Left colon (tissue), 2 donors: ENCODE data around the gene AMH. TPM values are rescaled to one million over a fixed set of nuclear protein-coding genes. Genes with fewer than 3 reads are reported as not detected.

Experiments
- ATAC-seq: fragments of 200-7000 bp; cut with Tn5 transposase; one replicate; pipeline ENCODE4 v1.9.1; 2020; ENCODE audit warnings: mild to moderate bottlenecking, moderate library complexity
- DNase-seq, 2 donors: peaks; one replicate each; pipeline ENCODE4 v3.0.0-alpha.2; 2020
- intact Hi-C, 2 donors: fragments of 100-400 bp; cut with DNase I in 1 of 2; cut with micrococcal nuclease in 1 of 2; formaldehyde crosslinking; loops; one replicate each; pipeline versions ENCODE4 v1.11.2 to v1.14.0; 2022; cut with DNase I, micrococcal nuclease
- microRNA-seq, 2 donors: library from miRNA; unstranded; fragments of <30 nt; microRNA quantifications; one replicate each; pipeline versions ENCODE4 v1.1.0 to v1.2.0, GENCODE V29; 2020
- total RNA-seq, 2 donors: library from RNA; stranded (reverse); fragmentation: NEBNext Ultra II Directional; extraction: Animal tissue kit (Norgen Biotek cat#: 25700); gene quantifications; one replicate each; pipeline ENCODE4 v1.2.1, GENCODE V29; 2021
- donor health status: DM: no; HTN: no; CAD: no.
- donor health status: DM: yes; HTN: yes; CAD: no.

The AMH gene
- total RNA-seq, 2 donors from 2014 or later = 1.6 to 1.7 TPM

DNA sequence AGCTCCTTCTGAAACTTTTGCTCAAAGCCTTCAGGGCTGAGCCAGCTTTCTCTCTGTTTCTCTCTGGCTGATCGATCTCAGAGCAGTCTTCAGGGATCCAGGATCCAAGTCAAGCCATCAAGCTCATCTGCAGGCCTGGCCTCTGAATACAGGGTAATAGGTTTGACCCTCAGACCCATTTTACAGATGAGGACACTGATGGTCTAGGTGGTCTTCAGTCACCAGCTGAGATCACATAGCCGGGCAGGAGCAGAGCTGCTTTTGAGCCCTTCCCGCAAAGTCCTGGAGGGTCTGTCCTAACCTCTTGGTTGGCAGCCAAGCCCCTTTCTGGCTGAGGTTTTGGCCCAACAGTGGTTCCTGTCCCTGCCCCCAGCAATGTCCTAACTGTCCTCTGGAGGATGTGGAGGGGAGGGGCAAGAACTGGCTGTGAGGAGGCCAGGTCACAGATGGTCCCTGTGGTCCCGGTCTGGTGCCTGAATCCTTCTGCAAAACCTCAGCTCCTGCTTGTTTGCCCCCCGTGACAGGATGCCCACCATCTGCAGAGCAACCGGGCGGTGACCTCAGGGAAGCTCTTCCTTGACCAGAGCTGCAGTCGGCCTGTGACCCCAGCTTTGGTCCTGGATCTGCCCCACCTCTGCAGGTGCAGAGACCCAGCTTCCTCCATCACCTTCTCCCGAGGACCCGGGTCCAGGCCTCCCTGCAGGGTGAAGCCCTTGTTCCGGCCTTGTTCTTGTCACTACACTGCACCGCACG is 38.6 kb downstream of the AMH start:
- no peak for DNase-seq
- intact Hi-C loops = no loop called here
- ATAC-seq = no peak

GRCh38 chr19:2288338-2288817 is 39.3 kb downstream of the AMH start:
- intact Hi-C loops = no loop called here
- ATAC-seq (no peak), DNase-seq (no peak)

DNA sequence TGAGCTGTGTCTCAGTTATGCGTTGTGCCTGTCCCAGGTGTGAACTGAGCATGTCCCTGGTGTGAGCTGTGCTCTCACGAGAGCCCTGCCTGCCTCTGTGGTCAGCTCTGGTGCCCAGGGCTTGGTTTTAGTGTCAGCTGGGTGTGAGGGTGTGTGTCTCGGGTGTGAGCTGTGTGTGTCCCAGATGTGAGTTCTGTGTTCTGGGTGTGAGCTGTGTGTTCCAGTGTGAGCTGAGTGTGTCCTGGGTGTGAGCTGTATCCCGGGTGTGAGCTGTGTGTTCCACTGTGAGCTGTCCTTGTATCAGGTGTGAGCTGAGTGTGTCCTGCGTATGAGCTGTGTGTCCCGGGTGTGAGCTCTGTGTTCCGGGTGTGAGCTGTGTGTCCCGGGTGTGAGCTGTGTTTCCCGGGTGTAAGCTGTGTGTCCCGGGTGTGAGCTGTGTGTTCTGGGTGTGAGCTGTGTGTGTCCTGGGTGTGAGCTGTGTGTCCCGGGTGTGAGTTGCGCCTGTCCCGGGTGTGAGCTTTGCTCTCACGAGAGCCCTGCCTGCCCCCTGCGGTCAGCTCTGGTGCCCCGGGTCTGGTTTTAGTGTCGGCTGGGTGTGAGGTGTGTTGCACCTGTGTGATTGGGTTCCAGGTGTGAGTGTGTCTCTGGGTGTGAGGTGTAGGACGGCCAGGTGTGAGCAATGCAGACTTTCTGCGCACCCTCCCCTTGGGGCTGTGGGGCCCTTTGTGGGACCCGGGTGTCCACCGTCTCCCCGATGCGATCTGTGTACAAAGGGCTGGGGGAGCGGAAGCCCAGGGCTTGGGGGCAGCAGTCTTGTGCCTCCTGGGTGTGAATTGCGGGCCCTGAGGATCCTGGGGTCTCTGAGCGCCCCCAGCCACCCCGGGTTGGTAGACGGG is 39.9 kb downstream of the AMH start:
- intact Hi-C loops = no loop called here
- ATAC-seq (no peak), DNase-seq (no peak)

DNA sequence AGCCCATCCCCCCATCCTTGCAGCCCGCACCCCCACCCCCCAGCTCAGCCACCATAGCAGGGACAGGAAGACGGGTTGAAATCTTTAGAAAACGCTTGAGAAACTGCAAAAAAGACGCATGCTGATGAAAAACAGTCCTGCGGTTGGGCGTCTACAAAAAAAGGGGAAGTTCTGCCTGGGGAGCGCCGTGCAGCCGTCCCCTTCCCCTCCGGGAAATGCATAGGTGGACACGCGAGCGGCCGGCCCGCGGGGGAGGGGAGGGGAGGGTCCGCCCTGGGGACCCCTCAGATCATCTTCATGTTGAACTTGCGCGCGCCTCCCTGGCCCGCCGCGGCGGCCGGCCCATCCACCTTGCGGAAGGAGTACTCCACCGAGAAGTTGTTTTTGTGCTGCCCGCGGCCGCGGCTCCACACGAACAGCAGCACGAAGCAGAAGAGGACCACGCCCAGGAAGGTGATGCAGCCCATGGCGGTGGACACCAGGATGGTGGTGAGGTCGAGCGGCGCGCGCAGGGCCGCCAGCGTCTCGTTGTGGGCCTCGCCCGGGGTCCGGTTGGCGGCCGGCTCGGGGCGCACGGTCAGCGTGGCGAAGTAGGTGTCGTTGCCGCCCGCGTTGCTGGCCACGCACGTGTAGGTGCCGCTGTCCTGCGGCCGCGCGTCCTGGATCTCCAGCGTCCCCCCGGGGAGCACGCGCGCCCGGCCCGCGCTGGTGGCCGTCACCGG is 40.8 kb downstream of the AMH start:
- DNase-seq (peak; percentile 45 to 51), ATAC-seq (peak; percentile 58)
- intact Hi-C loops = no loop called here

DNA sequence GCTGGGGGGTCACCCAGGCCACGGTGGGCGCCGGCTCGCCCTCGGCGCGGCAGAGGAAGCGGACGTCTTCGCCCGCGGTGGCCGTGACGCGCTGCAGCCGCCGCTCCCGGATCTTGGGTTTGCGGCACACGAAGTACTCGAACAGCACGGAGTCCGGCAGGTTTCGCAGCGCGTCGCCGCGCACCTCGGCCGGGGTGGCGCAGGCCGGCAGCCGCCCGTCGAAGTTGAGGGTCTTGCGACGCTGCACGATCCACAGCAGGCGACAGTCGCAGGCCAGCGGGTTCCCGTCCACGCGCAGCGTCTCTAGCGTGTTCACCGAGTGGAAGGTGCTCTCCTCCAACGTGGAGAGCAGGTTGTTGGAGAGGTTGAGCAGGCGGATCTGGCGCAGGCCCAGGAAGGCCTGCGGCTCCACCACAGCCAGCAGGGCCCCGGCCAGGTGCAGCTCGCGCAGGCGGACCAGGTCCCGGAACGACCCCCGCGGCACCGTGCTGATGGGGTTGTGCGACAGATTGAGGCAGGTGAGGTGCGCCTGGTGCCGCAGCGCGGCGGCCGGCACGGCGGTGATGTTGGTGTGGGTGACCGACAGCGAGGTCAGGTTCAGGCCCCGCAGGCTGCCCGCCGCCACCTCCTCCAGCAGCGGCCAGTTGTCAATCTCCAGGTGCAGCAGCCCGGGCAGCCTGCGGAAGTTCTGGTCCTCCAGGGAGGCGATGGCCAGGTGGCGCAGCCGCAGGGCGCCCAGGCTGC is 41.5 kb downstream of the AMH start:
- ATAC-seq (peak; percentile 25), DNase-seq (peak in 1 of 2 donors; percentile 23)
- intact Hi-C loops = no loop called here

DNA sequence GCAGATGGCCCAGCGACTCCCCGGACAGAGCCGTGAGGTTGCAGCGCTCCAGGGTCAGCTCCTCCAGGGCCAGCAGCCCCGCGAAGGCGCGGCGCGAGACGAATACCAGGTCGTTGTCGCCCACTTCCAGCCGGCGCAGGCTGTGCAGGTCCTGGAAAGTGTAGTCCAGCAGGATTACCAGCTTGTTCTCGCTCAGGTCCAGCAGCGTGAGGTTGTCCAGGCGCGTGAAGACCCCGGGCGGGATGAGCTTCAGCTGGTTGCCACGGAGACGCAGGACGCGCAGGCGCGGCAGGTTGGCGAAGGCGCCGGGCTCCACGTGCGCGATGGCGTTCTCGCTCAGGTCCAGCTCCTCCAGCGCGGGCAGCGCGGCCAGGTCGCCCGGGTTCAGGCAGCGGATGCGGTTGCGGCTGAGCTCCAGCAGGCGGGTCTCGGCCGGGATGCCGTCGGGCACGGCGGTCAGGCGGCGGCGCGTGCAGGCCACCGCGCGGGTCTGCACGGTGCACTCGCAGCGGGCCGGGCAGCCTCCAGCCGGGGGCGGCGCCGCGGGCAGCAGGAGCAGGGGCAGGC is 42.1 kb downstream of the AMH start:
- ATAC-seq (peak; percentile 5), DNase-seq (no peak)
- intact Hi-C loops = no loop called here

DNA sequence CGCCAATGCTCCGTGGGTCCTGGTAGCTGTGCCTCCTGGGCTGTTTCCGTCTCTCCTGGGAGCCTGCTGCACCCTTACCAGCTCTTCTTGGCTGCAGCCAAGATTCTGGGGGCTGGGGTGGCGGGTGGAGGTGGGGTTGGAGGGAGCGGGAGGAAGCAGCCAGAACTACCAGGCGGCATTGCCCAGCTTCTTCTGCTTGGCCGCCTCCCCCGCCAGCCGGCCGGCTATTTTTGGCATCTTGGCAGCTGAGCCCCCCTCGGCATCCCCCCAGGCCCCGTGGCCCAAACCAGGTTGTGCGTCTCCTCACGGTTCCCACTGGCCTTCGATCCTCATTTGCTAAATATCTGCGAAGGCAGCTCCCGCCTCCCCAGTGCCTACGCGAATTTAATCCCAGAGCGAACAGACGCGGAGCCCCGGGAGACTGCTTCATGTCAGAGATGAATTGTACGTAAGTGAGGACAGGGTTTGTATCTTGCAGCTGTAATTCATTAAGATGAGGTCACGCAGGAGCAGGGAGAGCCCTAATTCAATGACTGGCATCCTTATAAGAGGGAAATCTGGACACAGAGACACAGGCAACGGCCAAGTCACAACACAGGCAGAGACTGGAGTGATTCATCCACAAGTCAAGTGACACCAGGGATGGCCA is 45.7 kb downstream of the AMH start:
- intact Hi-C loops = no loop called here
- DNase-seq (no peak), ATAC-seq (peak; percentile 27)

- intact Hi-C loops = no loop called here
- no peak for ATAC-seq
Observed at GRCh38 chr19:2296141-2296540, 47.0 kb downstream of the AMH start.

DNA sequence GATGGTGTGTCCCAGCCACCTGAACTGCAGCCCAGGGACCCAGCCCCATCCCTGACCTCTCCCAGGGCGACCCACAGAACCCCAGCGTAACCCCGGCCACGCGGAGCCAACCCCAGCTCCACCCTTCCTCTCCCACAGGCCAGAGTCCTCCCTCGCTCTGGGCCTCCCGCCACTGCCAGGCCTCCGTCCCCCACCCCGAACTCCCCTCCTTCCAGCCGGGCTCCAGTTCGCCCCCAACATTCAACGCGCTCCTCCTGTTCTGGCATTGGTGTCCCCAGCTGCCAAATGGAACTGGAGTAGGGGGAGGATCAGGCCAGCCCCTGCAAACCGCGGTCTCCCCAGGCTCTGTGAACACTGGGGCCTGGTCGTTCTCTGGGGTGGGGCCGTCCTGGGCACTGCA is 51.4 kb downstream of the AMH start:
- no peak for ATAC-seq
- intact Hi-C loops = no loop called here
- DNase-seq = no peak

More at GRCh38 chr19:2296141-2296540, 47.0 kb downstream of the AMH start:
- no peak for DNase-seq

Small RNA genes within 50 kb of the gene (microRNA-seq; reads per million reads assigned to microRNA genes)
- 3.2 to 10.9 reads per million in 2 donors for gene MIR1227
- 0 reads per million in 2 donors for gene MIR4321

Other genes starting within 250 kb of the AMH start
- gene BTBD2, start 233.6 kb upstream of the AMH start, total RNA-seq = 10 to 100 TPM; 73.1 to 73.7 TPM
- gene MKNK2, start 198.1 kb upstream of the AMH start, total RNA-seq = 100 to 1,000 TPM; 242 to 319 TPM
- gene MOB3A, start 153.0 kb upstream of the AMH start, total RNA-seq = 10 to 100 TPM; 37.9 to 48.4 TPM
- gene IZUMO4, start 152.4 kb upstream of the AMH start, total RNA-seq = 1 to 10 TPM; 2.1 to 2.3 TPM
- gene AP3D1, start 97.8 kb upstream of the AMH start, total RNA-seq = 100 to 1,000 TPM in 1 of 2 donors, 10 to 100 TPM in 1; 99.4 to 123 TPM
- 10 to 100 TPM; 37.6 to 41.6 TPM for gene DOT1L, start 85.4 kb upstream of the AMH start, total RNA-seq
- 100 to 1,000 TPM; 198 to 213 TPM for gene PLEKHJ1, start 13.0 kb upstream of the AMH start, total RNA-seq
- 10 to 100 TPM; 60.3 to 62.7 TPM for gene SF3A2, start 12.5 kb upstream of the AMH start, total RNA-seq
- gene JSRP1, start 7.1 kb downstream of the AMH start, total RNA-seq = 1 to 10 TPM in 1 of 2 donors, under 1 TPM in 1; 0.55 to 2.6 TPM
- gene PEAK3, start 32.9 kb downstream of the AMH start, total RNA-seq = under 1 TPM; 0.15 to 0.78 TPM
- not detected for gene LINGO3, start 58.8 kb downstream of the AMH start, total RNA-seq
- 100 to 1,000 TPM in 1 of 2 donors, 10 to 100 TPM in 1; 67.1 to 101 TPM for gene LSM7, start 79.3 kb downstream of the AMH start, total RNA-seq
- 100 to 1,000 TPM; 142 to 173 TPM for gene SPPL2B, start 79.4 kb downstream of the AMH start, total RNA-seq
- gene TMPRSS9, start 110.9 kb downstream of the AMH start, total RNA-seq = under 1 TPM; 0.25 to 0.34 TPM
- 100 to 1,000 TPM in 1 of 2 donors, 10 to 100 TPM in 1; 90.2 to 129 TPM for gene TIMM13, start 178.3 kb downstream of the AMH start, total RNA-seq
- gene LMNB2, start 207.6 kb downstream of the AMH start, total RNA-seq = 10 to 100 TPM; 23.6 to 43.9 TPM
- 10 to 100 TPM; 44.4 to 53.8 TPM for gene GADD45B, start 226.8 kb downstream of the AMH start, total RNA-seq